ENCODE data around the gene SMTN.

GRCh38 chr22:31095637-31096249 is 14.6 kb downstream of the SMTN start:
- no peak for TF ChIP-seq CTCF (IDR thresholded peaks at IDR 0.05)
- no peak for TF ChIP-seq EP300 (IDR thresholded peaks at IDR 0.05)
- no peak for TF ChIP-seq POLR2AphosphoS5 (IDR thresholded peaks at IDR 0.05)
- TF ChIP-seq POLR2A (IDR thresholded peaks at IDR 0.05), result no peak

Measured in suprapubic skin (tissue), 4 donors.